Measurements from ENCODE around the gene SSR2. TPM values are rescaled to one million over a fixed set of nuclear protein-coding genes. Genes with fewer than 3 reads are reported as not detected.

The SSR2 gene
- 137 TPM for total RNA-seq

DNA sequence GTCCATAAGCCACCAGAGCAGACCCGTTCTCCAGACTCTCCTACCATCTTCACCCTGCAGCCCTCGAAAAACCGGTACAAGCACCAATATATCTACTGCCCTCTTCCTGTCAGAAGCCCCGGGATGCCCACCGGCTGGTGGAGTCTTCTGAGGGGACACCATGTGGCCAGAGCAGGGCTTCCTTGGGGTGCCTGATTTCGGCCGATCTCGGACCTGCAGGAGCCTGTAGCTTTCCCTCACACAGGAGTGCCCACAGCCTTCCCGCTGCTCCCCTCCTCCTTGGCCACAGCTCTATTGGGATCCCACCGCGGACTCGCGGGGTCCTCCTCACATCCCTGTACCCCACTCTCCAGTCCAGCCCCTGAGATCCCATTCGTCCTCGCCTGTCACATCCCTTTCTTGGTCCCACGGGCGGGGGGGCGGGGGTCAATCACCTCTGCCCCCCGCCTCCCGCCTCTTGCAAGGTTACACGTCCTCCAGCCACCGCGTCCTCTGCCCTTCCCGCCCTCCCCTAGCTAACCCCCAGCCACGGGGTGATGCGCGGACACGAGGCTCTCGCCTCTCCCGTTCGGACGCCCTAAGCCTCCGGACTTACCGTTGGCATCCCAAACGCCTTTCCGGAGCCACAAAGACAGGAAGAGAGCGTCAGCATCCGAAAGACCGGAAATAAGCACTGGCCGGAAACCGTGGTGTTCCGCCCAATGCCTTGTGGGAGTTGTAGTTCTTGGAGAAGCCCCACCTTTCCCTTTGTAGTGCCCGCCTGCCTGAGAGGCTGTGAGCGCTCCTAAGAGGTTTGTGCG, at the start of gene SSR2:
SSR2 (minus strand) TSS at position 659 of the 800 bp plus-strand sequence. CDS start 784 bp downstream, outside the sequence.

DNA sequence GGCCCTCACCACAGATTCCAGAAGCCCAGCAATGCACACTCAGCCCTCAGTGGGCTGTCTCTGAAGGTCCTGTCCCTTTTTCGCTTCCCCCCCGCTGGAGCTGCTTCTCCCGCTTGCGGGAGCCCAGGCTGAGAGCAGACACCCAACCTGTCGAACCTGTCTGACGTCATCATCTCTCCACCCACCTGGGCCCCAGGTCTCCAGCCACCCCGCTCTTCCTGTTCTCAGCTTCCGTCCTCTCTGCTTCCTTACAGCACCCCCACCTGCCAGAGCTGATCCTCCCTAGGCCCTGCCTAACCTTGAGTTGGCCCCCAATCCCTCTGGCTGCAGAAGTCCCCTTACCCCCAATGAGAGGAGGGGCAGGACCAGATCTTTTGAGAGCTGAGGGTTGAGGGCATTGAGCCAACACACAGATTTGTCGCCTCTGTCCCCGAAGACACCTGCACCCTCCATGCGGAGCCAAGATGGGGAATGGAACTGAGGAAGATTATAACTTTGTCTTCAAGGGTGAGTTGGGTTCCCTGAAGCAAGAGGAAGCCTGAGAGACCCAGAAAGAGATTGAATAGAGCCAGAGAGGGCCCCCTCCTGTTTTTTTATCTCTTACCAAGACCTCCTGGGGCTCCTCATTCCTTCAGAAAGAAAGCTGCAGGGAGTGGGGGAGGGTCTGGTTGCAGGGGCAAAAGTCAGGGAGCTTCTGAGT, 40.3 kb upstream of the SSR2 start, which contains the start of gene RAB25:
RAB25 (plus strand) TSS at position 224 of the 700 bp plus-strand sequence; CDS start at position 465, 241 bp downstream.

DNA sequence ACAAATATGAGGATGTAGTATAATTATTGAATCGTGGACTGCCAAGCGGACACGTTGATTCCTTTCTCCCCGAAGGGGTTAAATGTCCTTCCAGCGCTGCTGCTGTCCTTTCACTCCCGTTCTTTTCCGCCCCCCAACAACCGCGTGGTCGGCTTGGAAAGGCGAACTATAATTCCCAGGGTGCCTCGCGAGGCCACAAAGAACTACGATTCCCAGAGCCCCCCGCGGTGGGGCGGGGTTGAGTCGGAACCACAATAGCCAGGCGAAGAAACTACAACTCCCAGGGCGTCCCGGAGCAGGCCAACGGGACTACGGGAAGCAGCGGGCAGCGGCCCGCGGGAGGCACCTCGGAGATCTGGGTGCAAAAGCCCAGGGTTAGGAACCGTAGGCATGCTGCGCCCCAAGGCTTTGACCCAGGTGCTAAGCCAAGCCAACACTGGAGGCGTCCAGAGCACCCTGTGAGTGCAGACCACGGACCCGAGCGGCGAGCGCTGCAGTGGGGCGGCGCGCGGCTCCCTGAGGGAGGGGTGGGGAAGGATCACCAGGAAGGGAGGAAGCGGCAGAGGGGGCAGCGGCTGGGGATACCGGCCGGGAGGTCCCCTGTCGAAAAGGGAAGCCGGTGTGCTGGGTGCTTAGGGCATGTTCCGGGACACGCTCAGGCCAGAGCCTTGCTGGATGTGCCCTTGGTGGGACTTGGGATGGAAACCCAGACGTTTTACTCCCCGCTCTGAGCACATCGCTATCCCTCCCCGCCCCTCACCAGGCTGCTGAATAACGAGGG, 33.9 kb upstream of the SSR2 start, which contains the start of gene LAMTOR2:
LAMTOR2 (plus strand) TSS at position 283 of the 781 bp plus-strand sequence; CDS start at position 391, 108 bp downstream.

DNA sequence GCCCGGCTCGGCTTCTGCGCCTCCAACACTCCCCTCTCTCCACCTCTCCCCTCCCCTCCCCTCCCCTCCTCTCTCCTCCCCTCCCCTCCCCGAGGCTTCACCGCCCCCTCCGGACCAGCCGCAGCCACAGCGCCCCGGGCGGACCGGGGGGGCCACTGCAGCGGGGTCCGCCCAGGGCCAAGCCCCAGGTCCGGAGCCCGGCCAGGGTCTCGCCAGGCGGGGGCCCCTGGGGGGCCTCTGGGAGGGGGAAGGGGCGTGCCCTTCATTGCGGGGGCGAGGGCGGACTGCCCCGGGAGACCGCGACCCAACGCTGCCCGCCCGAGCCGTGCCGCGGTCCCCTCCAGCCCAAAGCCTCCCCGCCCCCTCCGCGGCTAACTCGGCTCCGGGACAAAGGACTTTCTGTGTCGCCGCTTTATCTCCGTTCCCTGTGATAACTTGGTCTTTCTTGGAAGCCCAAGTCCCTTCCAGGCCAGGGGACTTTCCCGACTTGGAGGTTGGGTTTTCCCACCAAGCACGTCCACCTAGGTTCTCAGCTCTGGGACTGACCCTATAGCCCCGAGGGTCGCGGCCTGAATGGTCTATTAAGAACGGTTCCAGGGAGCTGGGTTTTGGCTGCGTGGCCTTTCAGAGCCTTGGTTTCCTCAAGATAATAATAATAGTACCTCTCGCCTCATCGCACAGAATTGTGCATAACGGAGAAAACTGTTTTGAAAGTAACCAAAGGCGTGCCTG, 33.2 kb upstream of the SSR2 start, which contains the start of gene UBQLN4:
UBQLN4 (minus strand) TSS at position 31 of the 732 bp plus-strand sequence. CDS start 97 bp downstream, outside the sequence.

DNA sequence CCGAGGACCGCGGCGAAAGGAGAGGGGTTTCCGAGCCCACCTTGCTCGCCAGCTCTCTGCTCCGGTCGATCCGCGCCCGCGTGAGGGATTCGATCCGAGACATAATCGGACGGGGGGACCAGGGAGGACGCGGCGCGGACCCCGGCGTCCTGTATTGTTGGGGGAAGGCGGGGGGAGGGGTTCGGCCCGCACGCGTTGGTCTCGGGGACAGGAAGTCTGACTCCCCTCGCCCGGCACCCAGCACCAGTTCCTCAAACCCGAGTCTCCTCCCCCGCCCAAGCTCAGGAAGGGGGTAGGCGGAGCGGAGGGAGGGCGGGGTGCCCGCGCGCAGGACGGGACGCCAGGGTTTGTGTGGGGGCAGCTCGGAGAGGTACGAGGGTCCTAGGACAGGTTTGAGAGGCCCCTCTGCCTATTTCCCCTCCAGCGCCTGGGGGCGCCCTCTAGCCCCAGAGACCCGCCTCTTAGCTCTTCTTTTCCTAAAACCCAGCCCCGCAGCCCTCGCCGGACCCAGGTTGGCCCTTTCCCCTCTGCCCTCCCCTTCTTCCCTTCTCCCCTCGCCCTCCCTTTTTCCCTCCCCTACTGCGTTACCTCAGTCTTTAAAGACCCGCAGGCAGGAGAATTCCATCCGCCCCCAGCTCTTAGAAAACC, 42.3 kb downstream of the SSR2 start, which contains the start of gene ARHGEF2:
ARHGEF2 (minus strand) TSS at position 223 of the 648 bp plus-strand sequence; CDS start at position 103, 120 bp downstream.

Other genes with a start within 250 kb of the SSR2 start
- gene GON4L, start 163.7 kb downstream of the SSR2 start, total RNA-seq = 47.7 TPM
- 260 TPM for gene SYT11, start 161.4 kb downstream of the SSR2 start, total RNA-seq
- gene RIT1, start 109.6 kb downstream of the SSR2 start, total RNA-seq = 37.4 TPM
- gene KHDC4, start 86.5 kb downstream of the SSR2 start, total RNA-seq = 33.4 TPM
- gene RXFP4, start 79.3 kb downstream of the SSR2 start, total RNA-seq = not detected
- 71.5 TPM for gene ARHGEF2, start 42.4 kb downstream of the SSR2 start, total RNA-seq
- 30.9 TPM for gene UBQLN4, start 32.8 kb upstream of the SSR2 start, total RNA-seq
- gene LAMTOR2, start 33.8 kb upstream of the SSR2 start, total RNA-seq = 55.8 TPM
- gene RAB25, start 40.2 kb upstream of the SSR2 start, total RNA-seq = not detected
- gene MEX3A, start 61.5 kb upstream of the SSR2 start, total RNA-seq = 33.4 TPM
- gene LMNA, start 93.8 kb upstream of the SSR2 start, total RNA-seq = 29.5 TPM
- 23.3 TPM for gene SEMA4A, start 132.6 kb upstream of the SSR2 start, total RNA-seq
- gene SLC25A44, start 173.2 kb upstream of the SSR2 start, total RNA-seq = 14.8 TPM
- 33.7 TPM for gene PMF1, start 192.1 kb upstream of the SSR2 start, total RNA-seq
- gene BGLAP, start 221.2 kb upstream of the SSR2 start, total RNA-seq = not detected
- 25.6 TPM for gene PAQR6, start 227.1 kb upstream of the SSR2 start, total RNA-seq

Measured in diencephalon (tissue), 1 donor.